ENCODE data around the gene ACTR1A. TPM values are rescaled to one million over a fixed set of nuclear protein-coding genes. Genes with fewer than 3 reads are reported as not detected.

The ACTR1A gene
- total RNA-seq, 4 donors from 2014 or later: 38.7 to 106 (median 70.9) TPM

- intact Hi-C loops (cut with DNase I; ENCODE audit: low total_unique reads): no loop called here
- H3K4me3 ChIP-seq: no peak overlapping the region
- H3K27me3 ChIP-seq: no peaks in the 10 kb centered on the region
- H3K4me1 ChIP-seq: no peaks in the 10 kb centered on the region
- no peak overlapping the region for H3K27ac ChIP-seq
- TF ChIP-seq POLR2A (IDR thresholded peaks at IDR 0.05) (no peak), CTCF (IDR thresholded peaks at IDR 0.05) (no peak)
- H3K36me3 ChIP-seq: no peaks in the 10 kb centered on the region
- H3K9me3 ChIP-seq: no peaks in the 10 kb centered on the region
- DNase-seq: no peak
Observed at GRCh38 chr10:102514487-102515311, 12.2 kb upstream of the ACTR1A start.

GRCh38 chr10:102511583-102512274, 9.2 kb upstream of the ACTR1A start:
- no peaks in the 10 kb centered on the region for H3K27me3 ChIP-seq
- DNase-seq: no peak
- no peaks in the 10 kb centered on the region for H3K36me3 ChIP-seq
- H3K4me1 ChIP-seq: no peaks in the 10 kb centered on the region
- TF ChIP-seq POLR2A (IDR thresholded peaks at IDR 0.05): no peak
- no peak for TF ChIP-seq CTCF (IDR thresholded peaks at IDR 0.05)
- H3K4me3 ChIP-seq: no peak overlapping the region
- H3K9me3 ChIP-seq: no peaks in the 10 kb centered on the region
- no peak overlapping the region for H3K27ac ChIP-seq
- intact Hi-C loops (cut with DNase I; ENCODE audit: low total_unique reads): no loop called here

- DNase-seq: no peak
- Histone ChIP-seq H3K27ac (no peak overlapping the region), H3K4me3 (no peak overlapping the region), H3K9me3 (no peaks in the 10 kb centered on the region), H3K4me1 (no peaks in the 10 kb centered on the region), H3K27me3 (no peaks in the 10 kb centered on the region), H3K36me3 (no peaks in the 10 kb centered on the region)
- TF ChIP-seq CTCF (IDR thresholded peaks at IDR 0.05) (no peak), POLR2A (IDR thresholded peaks at IDR 0.05) (no peak)
- intact Hi-C loops (cut with DNase I; ENCODE audit: low total_unique reads): loop anchor here (10.0 kb wide), 1 partner anchor 75 kb away; no protein-coding TSS in a partner anchor
Observed at GRCh38 chr10:102509387-102509786, 6.9 kb upstream of the ACTR1A start.

- Histone ChIP-seq H3K27me3 (no peaks in the 10 kb centered on the region), H3K4me3 (no peak overlapping the region), H3K27ac (no peak overlapping the region), H3K36me3 (no peaks in the 10 kb centered on the region), H3K4me1 (no peaks in the 10 kb centered on the region), H3K9me3 (no peaks in the 10 kb centered on the region)
- DNase-seq: no peak
- TF ChIP-seq POLR2A (IDR thresholded peaks at IDR 0.05): no peak
- no peak for TF ChIP-seq CTCF (IDR thresholded peaks at IDR 0.05)
- intact Hi-C loops (cut with DNase I; ENCODE audit: low total_unique reads): loop anchor here (10.0 kb wide), 1 partner anchor 76 kb away; no protein-coding TSS in a partner anchor
Observed at GRCh38 chr10:102508506-102508905, 6.0 kb upstream of the ACTR1A start.

GRCh38 chr10:102507521-102507920, 5.0 kb upstream of the ACTR1A start:
- DNase-seq: no peak
- no peaks in the 10 kb centered on the region for H3K36me3 ChIP-seq
- no peaks in the 10 kb centered on the region for H3K4me1 ChIP-seq
- no peak overlapping the region for H3K4me3 ChIP-seq
- TF ChIP-seq POLR2A (IDR thresholded peaks at IDR 0.05) (no peak), CTCF (IDR thresholded peaks at IDR 0.05) (no peak)
- H3K27me3 ChIP-seq: no peaks in the 10 kb centered on the region
- H3K27ac ChIP-seq: no peak overlapping the region
- intact Hi-C loops (cut with DNase I; ENCODE audit: low total_unique reads): loop anchor here (10.0 kb wide), 1 partner anchor 77 kb away; no protein-coding TSS in a partner anchor
- H3K9me3 ChIP-seq: no peaks in the 10 kb centered on the region
